K562 (cell line): ENCODE data around the gene GLTP. TPM values are rescaled to one million over a fixed set of nuclear protein-coding genes. Genes with fewer than 3 reads are reported as not detected.

Experiments used
- ATAC-seq: fragments of 200-7000 bp; cut with Tn5 transposase; 3 replicates; pipeline ENCODE4 v1.9.1; 2020; ENCODE audit warnings: moderate library complexity
- BruUV-seq: library from RNA; stranded (reverse); fragments of 400-500 nt; replicated peaks from 2 replicates; lab custom pipeline; 2021; lab: Mats Ljungman, UMichigan
- CTCF ChIA-PET: fragments of 300-600 bp; formaldehyde crosslinking; extraction: SDS; loops from one replicate; lab custom pipeline; 2021; ENCODE audit warnings: low intra/inter-chr PET ratio; lab: Yijun Ruan, JAX
- POLR2A ChIA-PET: fragments of 300-600, 350-650 bp; sonication (Branson Sonifier 250); formaldehyde crosslinking; extraction: SDS; loops from one replicate; lab custom pipeline; 2021; ENCODE audit warnings: antibody characterized with exemption, inconsistent platforms; lab: Yijun Ruan, JAX
- DNase-seq, 4 experiments: peaks; one replicate each; pipeline versions ENCODE4 v3.0.0 to v3.0.0-alpha.2; 2011 to 2018; ENCODE audit warnings: low spot score in 3 of 4, mixed read lengths in 3 of 4; ENCODE audit errors: extremely low read depth in 1 of 4
- FAIRE-seq: peaks from 2 replicates; lab custom pipeline; 2011; peaks lifted over from hg19 to GRCh38; lab: Jason Lieb, UNC
- H2AFZ ChIP-seq: 2 replicates; pipeline ENCODE4 v1.6.0; 2011; ENCODE audit warnings: low read depth, low read length, control low read depth, inconsistent platforms
- H3K27ac ChIP-seq: fragments of 200-600 bp; 3 replicates; pipeline ENCODE4 v1.8.0; 2011; ENCODE audit warnings: low read depth, mild to moderate bottlenecking, control low read depth, inconsistent platforms, low read length, moderate library complexity, mixed read lengths; ENCODE audit errors: extremely low read depth
- H3K27me3 ChIP-seq, 2 experiments: fragments of 300-600 bp in 1 of 2; 2 replicates in 1 of 2; 3 replicates in 1 of 2; pipeline versions ENCODE4 v1.6.0 to v1.8.0; 2011; ENCODE audit warnings: inconsistent platforms in 2 of 2, low read length in 2 of 2, mild to moderate bottlenecking in 1 of 2, mixed read lengths in 1 of 2, moderate library complexity in 1 of 2; ENCODE audit not compliant: control insufficient read depth in 2 of 2, insufficient read depth in 2 of 2
- H3K36me3 ChIP-seq: fragments of 300-600 bp; 3 replicates; pipeline ENCODE4 v1.8.0; 2011; ENCODE audit warnings: mild to moderate bottlenecking, low read length, inconsistent platforms; ENCODE audit not compliant: control insufficient read depth, insufficient read depth
- H3K4me1 ChIP-seq, 2 experiments: fragments of 200-600 bp in 1 of 2; replicated peaks in 1 of 2; 2 replicates in 1 of 2; 3 replicates in 1 of 2; pipeline versions ENCODE4 v1.5.1 to v1.8.0; 2011; ENCODE audit warnings: inconsistent platforms in 2 of 2, low read length in 2 of 2, mild to moderate bottlenecking in 1 of 2, mixed read lengths in 1 of 2, moderate library complexity in 1 of 2; ENCODE audit not compliant: control insufficient read depth in 2 of 2, insufficient read depth in 2 of 2
- H3K4me2 ChIP-seq: 2 replicates; pipeline ENCODE4 v1.6.1; 2011; ENCODE audit warnings: low read length, control low read depth, inconsistent platforms, mixed read lengths; ENCODE audit not compliant: insufficient read depth
- H3K4me3 ChIP-seq: fragments of 200-600 bp; sonication (generic), shearing (Covaris generic); 2 replicates; pipeline ENCODE4 v1.5.1; 2016; ENCODE audit warnings: control low read depth, inconsistent platforms
- H3K79me2 ChIP-seq: fragments of 200-600 bp; 3 replicates; pipeline ENCODE4 v1.8.0; 2011; ENCODE audit warnings: low read length, inconsistent platforms; ENCODE audit not compliant: control insufficient read depth, insufficient read depth
- H3K9ac ChIP-seq, 2 experiments: 2 replicates each; pipeline versions ENCODE4 v1.6.0 to v1.6.1; 2011; ENCODE audit warnings: low read depth in 2 of 2, low read length in 2 of 2, control low read depth in 1 of 2, inconsistent platforms in 1 of 2, mild to moderate bottlenecking in 1 of 2, mixed read lengths in 1 of 2; ENCODE audit not compliant: insufficient read depth in 1 of 2
- H3K9me1 ChIP-seq: one replicate; pipeline ENCODE4 v1.6.0; 2011; ENCODE audit warnings: inconsistent platforms, mild to moderate bottlenecking, low read length, moderate library complexity; ENCODE audit not compliant: control insufficient read depth, insufficient read depth
- H3K9me3 ChIP-seq: replicated peaks from 2 replicates; pipeline ENCODE4 v1.5.1; 2011; ENCODE audit warnings: low read depth, low read length, inconsistent platforms; ENCODE audit not compliant: control insufficient read depth, insufficient read depth
- H4K20me1 ChIP-seq: replicated peaks from 2 replicates; pipeline ENCODE4 v1.6.1; 2011; ENCODE audit warnings: low read length, inconsistent platforms, mixed read lengths; ENCODE audit not compliant: control insufficient read depth, insufficient read depth
- NR1H2 ChIP-seq: sonication (generic); formaldehyde crosslinking; IDR thresholded peaks from 2 replicates; pipeline ENCODE4 v1.4.0; 2020; ENCODE audit warnings: mild to moderate bottlenecking, missing genetic modification reagents
- SMAD3 ChIP-seq: fragments of 450-650 bp; formaldehyde crosslinking; conservative IDR thresholded peaks from 2 replicates; pipeline ENCODE4 v1.4.0; 2020; ENCODE audit warnings: mild to moderate bottlenecking
- whole genome bisulfite sequencing: fragments of 100-300 bp; shearing (Covaris generic); methylation state at CpG from one replicate; pipeline ENCODE4 v1.1.6; 2016; ENCODE audit warnings: low coverage, mixed read lengths; ENCODE audit not compliant: insufficient coverage; ENCODE audit errors: missing lambda C conversion rate; 5-methylcytosine and 5-hydroxymethylcytosine counted together
- in situ Hi-C: fragments of 300-500 bp; cut with MboI; formaldehyde crosslinking; loops from 4 replicates; pipeline ENCODE4 v1.15.0; 2018; ENCODE audit warnings: inconsistent platforms, mixed read lengths
- intact Hi-C: fragments of 100-400 bp; cut with micrococcal nuclease; formaldehyde crosslinking; loops from 2 replicates; pipeline ENCODE4 v1.14.2; 2022
- polyA plus RNA-seq, 8 experiments: library from polyadenylated mRNA; depleted of rRNA in 4 of 8; stranded (reverse) in 5 of 8; unstranded in 3 of 8; fragments of >200 nt; fragmentation: Nextera tagmentation in 2 of 8; fragmentation: Illumina TruSeq in 1 of 8; extraction: Ambion mirVana in 2 of 8; extraction: Trizol in 1 of 8; gene quantifications; 2 replicates each; pipeline versions ENCODE4 v1.2.1 to v1.2.3, GENCODE V29; 2011 to 2014; ENCODE audit warnings: inconsistent platforms in 1 of 8, missing spikeins in 1 of 8
- total RNA-seq, 7 experiments: library from RNA; depleted of rRNA in 6 of 7; stranded (reverse); fragments of >200 nt in 6 of 7; fragmentation: Illumina TruSeq in 2 of 7; extraction: Trizol in 2 of 7; gene quantifications; 2 replicates each; pipeline versions ENCODE4 v1.2.1 to v1.2.3, GENCODE V29; 2011 to 2021; ENCODE audit warnings: low replicate concordance in 1 of 7
- TF ChIP-seq, protein P1 (sequence below): fragments of 450-650 bp; IDR thresholded peaks from 2 replicates; pipeline ENCODE4 v1.6.1; 2018; ENCODE audit warnings: mild to moderate bottlenecking, low read depth; ENCODE audit not compliant: partially characterized antibody
- TF ChIP-seq, protein P2 (sequence below), 3 experiments: fragments of 200-800 bp in 1 of 3; fragments of 250-450 bp in 1 of 3; fragments of 450-650 bp in 1 of 3; sonication (Bioruptor Pico) in 1 of 3; sonication (Bioruptor generic) in 1 of 3; formaldehyde crosslinking in 1 of 3; IDR thresholded peaks; 2 replicates each; pipeline versions ENCODE4 v1.6.1 to v1.8.0; 2016 to 2022; ENCODE audit warnings: mild to moderate bottlenecking in 2 of 3, missing genetic modification characterization in 2 of 3, missing compliant biosample characterization in 1 of 3, moderate library complexity in 1 of 3

The GLTP gene
- total and polyA plus RNA-seq, 9 of the 15 experiments (the other 6 are each of a cell fraction or from before 2014, with no cell fraction given): 4.4 to 8.3 (median 6.1) TPM

DNA sequence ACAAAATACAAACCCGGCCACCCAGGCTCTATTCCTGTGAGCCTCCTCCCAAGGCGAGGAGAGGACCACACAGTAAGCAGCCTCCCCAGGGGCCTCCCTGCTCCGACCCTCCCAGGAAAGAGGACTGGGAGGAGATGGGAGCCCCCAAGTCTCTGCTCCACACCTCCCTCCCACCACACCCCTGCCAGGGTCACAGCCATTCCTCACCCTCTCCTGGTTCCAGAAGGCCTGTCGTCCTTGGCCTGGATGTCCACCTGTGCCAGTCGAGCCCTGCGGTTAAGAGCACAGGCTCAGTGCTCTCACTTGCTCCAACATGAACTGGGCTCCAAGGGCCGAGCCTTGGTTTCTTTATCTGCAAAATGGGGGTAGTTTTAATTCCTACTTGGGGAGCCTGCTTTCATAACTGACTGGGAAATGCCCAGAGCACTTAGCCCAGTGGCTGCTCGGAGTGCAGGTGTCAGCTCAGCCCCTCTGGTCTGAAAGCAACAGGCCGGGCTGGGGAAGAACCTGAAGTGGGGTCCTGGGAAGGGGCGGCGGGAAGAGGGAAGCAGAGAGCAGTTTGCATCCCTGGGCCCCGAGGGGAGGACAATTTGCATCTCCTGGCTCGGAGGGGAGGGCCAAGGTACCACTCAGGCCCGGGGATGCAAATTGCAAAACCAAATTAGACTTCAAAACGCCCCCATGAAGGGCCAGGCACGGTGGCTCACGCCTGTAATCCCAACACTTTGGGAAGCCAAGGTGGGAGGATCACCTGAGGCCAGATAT is 43.3 kb upstream of the GLTP start:
- no peaks in the 10 kb centered on the region for H3K9me3 ChIP-seq
- TF ChIP-seq NR1H2 (CRISPR knock-in tag) (no peak), SMAD3 (CRISPR knock-in tag) (no peak)
- TF ChIP-seq, protein P1, sequence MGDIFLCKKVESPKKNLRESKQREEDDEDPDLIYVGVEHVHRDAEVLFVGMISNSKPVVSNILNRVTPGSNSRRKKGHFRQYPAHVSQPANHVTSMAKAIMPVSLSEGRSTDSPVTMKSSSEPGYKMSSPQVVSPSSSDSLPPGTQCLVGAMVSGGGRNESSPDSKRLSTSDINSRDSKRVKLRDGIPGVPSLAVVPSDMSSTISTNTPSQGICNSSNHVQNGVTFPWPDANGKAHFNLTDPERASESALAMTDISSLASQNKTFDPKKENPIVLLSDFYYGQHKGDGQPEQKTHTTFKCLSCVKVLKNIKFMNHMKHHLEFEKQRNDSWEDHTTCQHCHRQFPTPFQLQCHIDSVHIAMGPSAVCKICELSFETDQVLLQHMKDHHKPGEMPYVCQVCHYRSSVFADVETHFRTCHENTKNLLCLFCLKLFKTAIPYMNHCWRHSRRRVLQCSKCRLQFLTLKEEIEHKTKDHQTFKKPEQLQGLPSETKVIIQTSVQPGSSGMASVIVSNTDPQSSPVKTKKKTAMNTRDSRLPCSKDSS: no peak
- TF ChIP-seq, protein P2, sequence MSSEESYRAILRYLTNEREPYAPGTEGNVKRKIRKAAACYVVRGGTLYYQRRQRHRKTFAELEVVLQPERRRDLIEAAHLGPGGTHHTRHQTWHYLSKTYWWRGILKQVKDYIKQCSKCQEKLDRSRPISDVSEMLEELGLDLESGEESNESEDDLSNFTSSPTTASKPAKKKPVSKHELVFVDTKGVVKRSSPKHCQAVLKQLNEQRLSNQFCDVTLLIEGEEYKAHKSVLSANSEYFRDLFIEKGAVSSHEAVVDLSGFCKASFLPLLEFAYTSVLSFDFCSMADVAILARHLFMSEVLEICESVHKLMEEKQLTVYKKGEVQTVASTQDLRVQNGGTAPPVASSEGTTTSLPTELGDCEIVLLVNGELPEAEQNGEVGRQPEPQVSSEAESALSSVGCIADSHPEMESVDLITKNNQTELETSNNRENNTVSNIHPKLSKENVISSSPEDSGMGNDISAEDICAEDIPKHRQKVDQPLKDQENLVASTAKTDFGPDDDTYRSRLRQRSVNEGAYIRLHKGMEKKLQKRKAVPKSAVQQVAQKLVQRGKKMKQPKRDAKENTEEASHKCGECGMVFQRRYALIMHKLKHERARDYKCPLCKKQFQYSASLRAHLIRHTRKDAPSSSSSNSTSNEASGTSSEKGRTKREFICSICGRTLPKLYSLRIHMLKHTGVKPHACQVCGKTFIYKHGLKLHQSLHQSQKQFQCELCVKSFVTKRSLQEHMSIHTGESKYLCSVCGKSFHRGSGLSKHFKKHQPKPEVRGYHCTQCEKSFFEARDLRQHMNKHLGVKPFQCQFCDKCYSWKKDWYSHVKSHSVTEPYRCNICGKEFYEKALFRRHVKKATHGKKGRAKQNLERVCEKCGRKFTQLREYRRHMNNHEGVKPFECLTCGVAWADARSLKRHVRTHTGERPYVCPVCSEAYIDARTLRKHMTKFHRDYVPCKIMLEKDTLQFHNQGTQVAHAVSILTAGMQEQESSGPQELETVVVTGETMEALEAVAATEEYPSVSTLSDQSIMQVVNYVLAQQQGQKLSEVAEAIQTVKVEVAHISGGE (CRISPR knock-in tag; IDR thresholded peaks at IDR 0.05): no peak
- TF ChIP-seq, all 486 proteins: peak for 0
- Histone ChIP-seq H3K27ac (no peak overlapping the region), H3K9ac (peak overlapping the region in 1 of 2 experiments; percentile 78; a peak in 2 of 4 replicates), H3K4me1 (peaks cover 0 to 18% of the 10 kb centered on the region in 2 experiments; a peak in 3 of 5 replicates), H2AFZ (no peak overlapping the region), H3K27me3 (no peaks in the 10 kb centered on the region), H3K9me1 (no peaks in the 10 kb centered on the region), H3K79me2 (no peaks in the 10 kb centered on the region), H3K4me2 (no peak overlapping the region), H3K36me3 (peaks cover 12% of the 10 kb centered on the region; the same call in 2 of the 3 replicates), H3K4me3 (no peak overlapping the region), H4K20me1 (no peaks in the 10 kb centered on the region)
- intact Hi-C loops: no loop called here
- no TSS peak for BruUV-seq
- 38% methylated on average over 15 of the region's 17 CpGs for WGBS
- ChIA-PET POLR2A (interaction anchor here (0.7 kb wide), 1 partner anchor 58 kb away, joined by 3 read pairs; no protein-coding TSS in a partner anchor), CTCF (no interaction called here)
- DNase-seq: no peak
- in situ Hi-C loops: no loop called here
- no peak for ATAC-seq
- FAIRE-seq: no peak
